IPS-20b (cell line): ENCODE results near the gene ABCB6.

Source experiments
- H3K27ac ChIP-seq: one replicate; pipeline ENCODE4 v1.5.1; 2013; ENCODE audit warnings: low read length
- H3K27me3 ChIP-seq: 2 replicates; pipeline ENCODE4 v1.6.1; 2013; ENCODE audit warnings: mild to moderate bottlenecking, low read length, inconsistent platforms; ENCODE audit not compliant: insufficient read depth
- H3K36me3 ChIP-seq: 2 replicates; pipeline ENCODE4 v1.6.1; 2013; ENCODE audit warnings: low read depth, mild to moderate bottlenecking, inconsistent platforms, low read length, moderate library complexity; ENCODE audit not compliant: insufficient read depth
- H3K4me1 ChIP-seq: 2 replicates; pipeline ENCODE4 v1.6.1; 2013; ENCODE audit warnings: mild to moderate bottlenecking, control low read depth, inconsistent platforms, low read length, moderate library complexity; ENCODE audit not compliant: insufficient read depth
- H3K4me3 ChIP-seq: 2 replicates; pipeline ENCODE4 v1.5.1; 2013; ENCODE audit warnings: mild to moderate bottlenecking, low read length, inconsistent platforms
- H3K9ac ChIP-seq: 2 replicates; pipeline ENCODE4 v1.6.1; 2013; ENCODE audit warnings: low read depth, mild to moderate bottlenecking, inconsistent platforms, low read length, moderate library complexity
- H3K9me3 ChIP-seq: 2 replicates; pipeline ENCODE4 v1.6.1; 2013; ENCODE audit warnings: mild to moderate bottlenecking, low read depth, low read length, inconsistent platforms; ENCODE audit not compliant: insufficient read depth

The ABCB6 gene

DNA sequence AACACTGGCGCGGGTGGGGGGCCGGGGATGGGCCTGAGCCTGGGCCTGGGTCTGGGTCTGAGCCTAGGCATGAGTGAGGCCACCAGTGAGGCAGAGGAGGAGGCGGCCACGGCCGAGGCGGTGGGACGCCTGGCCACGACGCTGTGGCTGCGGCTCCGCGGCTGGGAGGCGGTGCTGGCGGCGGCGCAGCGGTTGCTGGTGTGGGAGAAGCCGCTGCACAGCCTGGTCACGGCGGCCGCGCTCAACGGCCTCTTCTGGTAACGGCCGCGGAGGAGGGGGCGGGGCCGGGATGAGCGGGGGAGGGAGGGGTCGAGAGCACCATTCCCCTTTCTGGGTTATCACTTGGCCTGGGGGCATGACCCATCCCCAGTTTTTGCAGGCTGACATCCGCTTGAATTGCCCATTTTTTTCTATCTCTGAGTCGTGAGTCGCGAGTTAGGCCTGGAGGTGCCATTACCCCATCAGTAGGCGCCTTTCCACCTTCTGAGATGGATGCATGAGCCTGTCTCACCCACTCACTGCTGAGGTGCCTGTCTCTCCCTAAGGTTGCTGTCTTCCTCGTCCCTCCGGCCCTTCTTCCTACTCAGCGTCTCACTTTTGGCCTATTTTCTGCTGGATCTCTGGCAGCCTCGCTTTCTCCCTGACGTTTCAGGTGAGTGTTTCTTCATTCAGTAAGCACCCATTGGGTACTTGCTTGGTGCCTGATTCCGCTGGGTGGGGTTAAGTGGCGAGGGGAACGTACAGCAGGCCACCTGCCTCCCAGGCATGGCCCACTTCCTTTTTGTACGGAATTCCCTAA lies 40.2 kb downstream of the ABCB6 start:
- Histone ChIP-seq H3K36me3 (peaks cover 54% of the 10 kb centered on the region), H3K4me1 (peaks cover 7% of the 10 kb centered on the region; the same call in 1 of the 2 replicates), H3K4me3 (peak overlapping the region; percentile 73), H3K9ac (peak overlapping the region; percentile 77; the same call in 1 of the 2 replicates), H3K9me3 (no peaks in the 10 kb centered on the region), H3K27ac (no peak overlapping the region), H3K27me3 (no peaks in the 10 kb centered on the region)

DNA sequence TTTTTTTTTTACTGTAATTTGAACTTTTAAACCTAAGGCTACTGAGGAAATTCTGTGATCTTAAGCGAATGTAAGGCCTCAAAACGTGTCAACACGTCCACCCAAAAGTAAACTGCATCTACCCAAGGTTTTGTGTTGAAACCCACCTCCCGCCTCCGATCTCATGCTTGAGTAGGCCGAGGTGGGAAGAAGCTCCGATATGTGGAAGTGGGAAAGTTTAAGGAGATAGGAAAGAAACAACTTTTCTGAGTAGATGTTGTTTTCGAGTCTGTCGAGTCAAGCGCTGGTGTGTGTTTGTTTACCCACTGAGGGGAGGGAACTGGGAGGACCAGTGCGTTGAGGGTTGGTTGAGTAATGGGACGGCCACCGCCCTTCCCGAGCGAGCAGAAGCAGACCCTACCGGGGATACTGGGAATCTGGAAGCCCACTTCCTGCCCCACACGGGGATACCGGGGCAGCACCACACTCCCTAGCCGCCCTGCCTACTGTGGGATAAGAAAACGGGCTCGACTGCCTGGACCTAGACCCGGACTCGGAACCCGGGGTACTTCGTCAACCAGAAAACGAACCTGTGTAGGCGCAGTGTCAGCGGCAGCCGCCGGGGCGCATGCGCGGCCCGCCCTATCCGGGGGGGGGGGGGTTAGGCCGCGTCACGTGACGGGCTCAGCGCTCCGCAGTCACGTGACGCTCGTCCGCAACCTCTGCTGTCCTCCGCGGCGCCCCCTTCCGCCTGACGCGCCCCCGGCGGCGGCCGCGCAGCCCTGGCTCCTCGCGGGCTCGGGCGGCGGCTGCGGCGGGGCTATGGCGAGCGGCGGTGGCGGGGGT lies 41.0 kb downstream of the ABCB6 start, which contains the start of gene RETREG2:
RETREG2 (plus strand) TSS at position 724 of the 825 bp plus-strand sequence; CDS start at position 802, 78 bp downstream.
- Histone ChIP-seq H3K4me3 (peak within 1 kb of the TSS; percentile 73), H3K9ac (peak within 1 kb of the TSS; percentile 77; the same call in 1 of the 2 replicates), H3K9me3 (no peaks in the 10 kb centered on the region), H3K4me1 (peaks cover 7% of the 10 kb centered on the region; the same call in 1 of the 2 replicates), H3K36me3 (peaks cover 46% of the 10 kb centered on the region), H3K27me3 (no peaks in the 10 kb centered on the region), H3K27ac (no peak within 1 kb of the TSS)

DNA sequence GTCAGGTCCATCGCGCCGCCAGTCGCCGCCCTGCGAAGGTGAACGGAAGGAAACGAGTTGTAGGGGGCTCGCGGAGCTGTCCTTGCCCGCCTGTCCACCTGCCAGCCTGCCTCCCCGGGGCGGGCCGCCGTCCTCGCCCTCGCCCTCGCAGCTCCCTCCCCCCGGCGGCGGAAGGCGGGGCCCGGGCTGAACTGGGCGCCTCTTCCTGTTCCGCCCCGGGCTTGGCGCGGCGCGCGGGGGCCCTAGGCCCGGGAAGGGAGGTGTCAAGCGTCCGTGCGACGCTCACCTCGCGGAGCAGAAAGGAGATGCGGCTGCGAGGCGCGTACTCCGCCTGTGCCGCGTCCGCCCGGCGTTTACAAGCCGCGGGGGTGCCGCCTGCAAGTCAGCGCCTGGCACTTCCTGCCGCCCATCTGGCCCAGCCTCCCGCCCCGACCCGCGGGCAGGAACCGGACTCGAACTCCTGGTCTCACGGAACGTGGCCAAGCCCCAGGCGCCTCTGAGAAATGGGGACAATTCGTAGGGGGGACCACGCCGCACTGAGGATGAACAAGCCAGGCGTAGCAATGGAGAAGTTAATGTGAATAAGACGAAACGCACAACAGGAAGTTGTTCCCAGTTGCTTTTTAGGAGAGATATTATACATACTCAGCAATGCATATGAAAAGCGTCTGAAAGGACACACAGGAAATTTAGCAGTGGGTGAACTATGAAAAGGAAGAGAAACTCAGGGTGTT lies 41.8 kb downstream of the ABCB6 start, which contains the start of gene CNPPD1:
CNPPD1 (minus strand) TSS at position 108 of the 734 bp plus-strand sequence; CDS start at position 11, 97 bp downstream.
- Histone ChIP-seq H3K4me1 (peaks cover 7% of the 10 kb centered on the region; the same call in 1 of the 2 replicates), H3K36me3 (peaks cover 38% of the 10 kb centered on the region), H3K9me3 (no peaks in the 10 kb centered on the region), H3K9ac (peak within 1 kb of the TSS; percentile 61; the same call in 1 of the 2 replicates), H3K27ac (no peak within 1 kb of the TSS), H3K4me3 (peak within 1 kb of the TSS; percentile 73), H3K27me3 (no peaks in the 10 kb centered on the region)

- peak overlapping the region; percentile 73 for H3K4me3 ChIP-seq
- H3K36me3 ChIP-seq = peaks cover 30% of the 10 kb centered on the region
- no peaks in the 10 kb centered on the region for H3K27me3 ChIP-seq
- peak overlapping the region; percentile 61; the same call in 1 of the 2 replicates for H3K9ac ChIP-seq
- peaks cover 7% of the 10 kb centered on the region; the same call in 1 of the 2 replicates for H3K4me1 ChIP-seq
- H3K27ac ChIP-seq = no peak overlapping the region
- H3K9me3 ChIP-seq = no peaks in the 10 kb centered on the region
Measured at GRCh38 chr2:219175928-219176817, 42.6 kb downstream of the ABCB6 start.

DNA sequence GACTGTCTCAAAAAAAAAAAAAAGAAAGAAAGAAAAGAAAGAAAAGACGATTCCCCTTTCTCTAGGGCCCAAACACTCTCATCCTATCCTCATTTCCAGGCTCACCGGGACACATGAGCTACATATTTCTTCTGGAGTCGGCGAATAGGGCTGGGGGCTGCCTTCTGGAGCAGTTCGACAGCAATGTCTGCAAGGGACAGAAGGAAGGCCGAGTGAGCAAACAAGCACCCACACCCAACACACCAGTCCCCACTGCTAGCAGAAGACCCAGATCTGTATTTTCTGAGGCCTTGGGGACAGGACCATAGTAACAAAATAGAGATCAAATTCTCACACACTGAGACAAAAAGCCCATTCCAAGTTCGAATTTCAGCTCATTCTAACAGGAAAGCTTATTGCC lies 43.3 kb downstream of the ABCB6 start:
- Histone ChIP-seq H3K27ac (no peak overlapping the region), H3K36me3 (peaks cover 23% of the 10 kb centered on the region), H3K9me3 (no peaks in the 10 kb centered on the region), H3K4me1 (peaks cover 7% of the 10 kb centered on the region; the same call in 1 of the 2 replicates), H3K27me3 (no peaks in the 10 kb centered on the region), H3K9ac (no peak overlapping the region), H3K4me3 (peak overlapping the region; percentile 73)

- Histone ChIP-seq H3K4me1 (peaks cover 7% of the 10 kb centered on the region; the same call in 1 of the 2 replicates), H3K9me3 (no peaks in the 10 kb centered on the region), H3K4me3 (no peak overlapping the region), H3K9ac (no peak overlapping the region), H3K27ac (no peak overlapping the region), H3K27me3 (no peaks in the 10 kb centered on the region), H3K36me3 (peaks cover 16% of the 10 kb centered on the region)
Measured at GRCh38 chr2:219174801-219175200, 44.0 kb downstream of the ABCB6 start.

DNA sequence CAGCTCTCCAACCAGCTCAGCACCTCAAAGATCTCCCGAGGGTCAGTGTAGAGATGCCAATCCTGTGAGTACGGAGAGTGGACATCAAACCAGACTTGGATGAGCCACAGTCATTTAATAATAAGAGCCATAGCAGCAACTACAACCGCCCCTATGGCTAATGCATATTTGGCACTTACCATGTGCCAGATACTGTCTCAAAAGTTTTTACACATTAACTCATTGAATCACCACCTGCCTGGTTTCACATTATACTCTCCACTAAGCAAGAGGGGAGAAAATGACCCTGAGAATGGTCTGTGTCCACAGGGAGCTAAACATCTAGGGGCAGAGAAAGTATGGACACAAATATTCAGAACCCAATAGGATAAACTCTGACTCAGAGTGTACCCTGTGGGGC lies 44.6 kb downstream of the ABCB6 start:
- H3K9ac ChIP-seq = no peak overlapping the region
- H3K9me3 ChIP-seq = no peaks in the 10 kb centered on the region
- H3K4me1 ChIP-seq = peaks cover 5% of the 10 kb centered on the region; the same call in 1 of the 2 replicates
- H3K27ac ChIP-seq = no peak overlapping the region
- H3K36me3 ChIP-seq = peaks cover 13% of the 10 kb centered on the region
- no peak overlapping the region for H3K4me3 ChIP-seq
- no peaks in the 10 kb centered on the region for H3K27me3 ChIP-seq

DNA sequence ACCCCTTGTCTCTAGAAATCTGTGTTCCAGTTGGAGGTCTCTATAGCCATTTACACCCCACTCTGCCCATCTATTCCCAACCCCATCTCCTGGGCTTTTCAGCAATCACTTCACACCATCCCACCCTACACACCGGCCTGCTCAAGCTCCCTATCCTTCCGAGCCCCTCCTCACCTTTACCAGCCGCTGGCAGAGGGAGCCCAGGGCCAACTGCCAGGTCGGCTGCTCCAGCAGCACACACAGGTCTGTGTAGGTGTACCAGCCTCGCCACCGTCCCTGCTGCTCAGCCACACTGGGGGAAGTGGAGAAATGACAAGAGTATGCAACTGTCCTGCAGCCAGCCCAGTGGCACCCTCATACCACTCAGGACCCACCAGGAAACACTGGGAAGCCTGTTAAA lies 45.6 kb downstream of the ABCB6 start:
- no peaks in the 10 kb centered on the region for H3K27me3 ChIP-seq
- H3K27ac ChIP-seq = no peak overlapping the region
- no peak overlapping the region for H3K4me3 ChIP-seq
- no peaks in the 10 kb centered on the region for H3K9me3 ChIP-seq
- H3K36me3 ChIP-seq = peaks cover 13% of the 10 kb centered on the region
- H3K9ac ChIP-seq = no peak overlapping the region
- H3K4me1 ChIP-seq = no peaks in the 10 kb centered on the region

GRCh38 chr2:219172231-219173154 lies 46.3 kb downstream of the ABCB6 start:
- Histone ChIP-seq H3K9ac (no peak overlapping the region), H3K4me3 (no peak overlapping the region), H3K9me3 (no peaks in the 10 kb centered on the region), H3K36me3 (peaks cover 13% of the 10 kb centered on the region), H3K27ac (no peak overlapping the region), H3K4me1 (no peaks in the 10 kb centered on the region), H3K27me3 (no peaks in the 10 kb centered on the region)

GRCh38 chr2:219171231-219171651 lies 47.5 kb downstream of the ABCB6 start:
- no peaks in the 10 kb centered on the region for H3K4me1 ChIP-seq
- no peak overlapping the region for H3K9ac ChIP-seq
- no peaks in the 10 kb centered on the region for H3K9me3 ChIP-seq
- no peak overlapping the region for H3K4me3 ChIP-seq
- H3K36me3 ChIP-seq = peaks cover 13% of the 10 kb centered on the region
- H3K27me3 ChIP-seq = no peaks in the 10 kb centered on the region
- H3K27ac ChIP-seq = no peak overlapping the region
